Measurements from ENCODE around the gene NEDD4L.
"Not testable (repeated sequence)": the region's sequence is repeated elsewhere in the genome, so short reads cannot be mapped to it uniquely, and the experiment has no call there.

NEDD4L gene

GRCh38 chr18:58279504-58280175 lies 235.6 kb downstream of the NEDD4L start:
- Mint-ChIP-seq H3K4me1 (ENCODE audit: low read depth) (no peaks in the 10 kb centered on the region), H3K9me3 (no peaks in the 10 kb centered on the region), H3K27me3 (no peaks in the 10 kb centered on the region), H3K4me3 (no peak overlapping the region), H3K36me3 (ENCODE audit: low read depth) (no peaks in the 10 kb centered on the region), H3K27ac (no peak overlapping the region)
- no peak for DNase-seq

GRCh38 chr18:58280191-58280590 lies 236.2 kb downstream of the NEDD4L start:
- no peak for DNase-seq
- Mint-ChIP-seq H3K9me3 (no peaks in the 10 kb centered on the region), H3K4me1 (ENCODE audit: low read depth) (no peaks in the 10 kb centered on the region), H3K36me3 (ENCODE audit: low read depth) (no peaks in the 10 kb centered on the region), H3K27ac (no peak overlapping the region), H3K4me3 (no peak overlapping the region), H3K27me3 (no peaks in the 10 kb centered on the region)

GRCh38 chr18:58282872-58283271 lies 238.8 kb downstream of the NEDD4L start:
- not testable (repeated sequence) for H3K27me3 Mint-ChIP-seq; H3K9me3 Mint-ChIP-seq; H3K4me3 Mint-ChIP-seq; H3K36me3 Mint-ChIP-seq (ENCODE audit: low read depth); H3K4me1 Mint-ChIP-seq (ENCODE audit: low read depth); DNase-seq; H3K27ac Mint-ChIP-seq

- Mint-ChIP-seq H3K27me3 (no peaks in the 10 kb centered on the region), H3K9me3 (no peaks in the 10 kb centered on the region), H3K27ac (no peak overlapping the region), H3K4me3 (no peak overlapping the region), H3K36me3 (ENCODE audit: low read depth) (no peaks in the 10 kb centered on the region), H3K4me1 (ENCODE audit: low read depth) (no peaks in the 10 kb centered on the region)
- no peak for DNase-seq
Measured at GRCh38 chr18:58284699-58285448, 240.8 kb downstream of the NEDD4L start.

- H3K9me3 Mint-ChIP-seq, result no peaks in the 10 kb centered on the region
- H3K27ac Mint-ChIP-seq, result no peak overlapping the region
- no peaks in the 10 kb centered on the region for H3K36me3 Mint-ChIP-seq (ENCODE audit: low read depth)
- no peak overlapping the region for H3K4me3 Mint-ChIP-seq
- DNase-seq, result no peak
- no peaks in the 10 kb centered on the region for H3K27me3 Mint-ChIP-seq
- no peaks in the 10 kb centered on the region for H3K4me1 Mint-ChIP-seq (ENCODE audit: low read depth)
Measured at GRCh38 chr18:58285449-58286130, 241.6 kb downstream of the NEDD4L start.

- no peaks in the 10 kb centered on the region for H3K36me3 Mint-ChIP-seq (ENCODE audit: low read depth)
- no peak overlapping the region for H3K4me3 Mint-ChIP-seq
- no peaks in the 10 kb centered on the region for H3K4me1 Mint-ChIP-seq (ENCODE audit: low read depth)
- H3K9me3 Mint-ChIP-seq, result no peaks in the 10 kb centered on the region
- no peak for DNase-seq
- no peak overlapping the region for H3K27ac Mint-ChIP-seq
- H3K27me3 Mint-ChIP-seq, result no peaks in the 10 kb centered on the region
Measured at GRCh38 chr18:58286632-58287352, 242.8 kb downstream of the NEDD4L start.

- H3K27me3 Mint-ChIP-seq, result no peaks in the 10 kb centered on the region
- H3K9me3 Mint-ChIP-seq, result no peaks in the 10 kb centered on the region
- H3K4me3 Mint-ChIP-seq, result no peak overlapping the region
- H3K36me3 Mint-ChIP-seq (ENCODE audit: low read depth), result no peaks in the 10 kb centered on the region
- no peaks in the 10 kb centered on the region for H3K4me1 Mint-ChIP-seq (ENCODE audit: low read depth)
- DNase-seq, result no peak
- no peak overlapping the region for H3K27ac Mint-ChIP-seq
Measured at GRCh38 chr18:58287353-58288274, 243.6 kb downstream of the NEDD4L start.

GRCh38 chr18:58288921-58289797 lies 245.1 kb downstream of the NEDD4L start:
- Mint-ChIP-seq H3K4me1 (ENCODE audit: low read depth) (no peaks in the 10 kb centered on the region), H3K36me3 (ENCODE audit: low read depth) (no peaks in the 10 kb centered on the region), H3K4me3 (no peak overlapping the region), H3K9me3 (no peaks in the 10 kb centered on the region), H3K27ac (no peak overlapping the region), H3K27me3 (no peaks in the 10 kb centered on the region)
- DNase-seq, result no peak

GRCh38 chr18:58290116-58290695 lies 246.2 kb downstream of the NEDD4L start:
- DNase-seq, result no peak
- Mint-ChIP-seq H3K4me3 (no peak overlapping the region), H3K9me3 (no peaks in the 10 kb centered on the region), H3K27ac (no peak overlapping the region), H3K36me3 (ENCODE audit: low read depth) (no peaks in the 10 kb centered on the region), H3K27me3 (no peaks in the 10 kb centered on the region), H3K4me1 (ENCODE audit: low read depth) (no peaks in the 10 kb centered on the region)

GRCh38 chr18:58291131-58291530 lies 247.1 kb downstream of the NEDD4L start:
- Mint-ChIP-seq H3K9me3 (no peaks in the 10 kb centered on the region), H3K4me1 (ENCODE audit: low read depth) (no peaks in the 10 kb centered on the region), H3K4me3 (no peak overlapping the region), H3K27me3 (no peaks in the 10 kb centered on the region), H3K36me3 (ENCODE audit: low read depth) (no peaks in the 10 kb centered on the region), H3K27ac (no peak overlapping the region)
- DNase-seq, result no peak

- Mint-ChIP-seq H3K9me3 (no peaks in the 10 kb centered on the region), H3K27ac (no peak overlapping the region), H3K27me3 (no peaks in the 10 kb centered on the region), H3K4me3 (no peak overlapping the region), H3K36me3 (ENCODE audit: low read depth) (no peaks in the 10 kb centered on the region), H3K4me1 (ENCODE audit: low read depth) (peaks cover 6% of the 10 kb centered on the region)
- DNase-seq, result no peak
Measured at GRCh38 chr18:58292638-58293037, 248.6 kb downstream of the NEDD4L start.

- H3K9me3 Mint-ChIP-seq, result no peaks in the 10 kb centered on the region
- no peak overlapping the region for H3K4me3 Mint-ChIP-seq
- no peaks in the 10 kb centered on the region for H3K36me3 Mint-ChIP-seq (ENCODE audit: low read depth)
- no peak overlapping the region for H3K27ac Mint-ChIP-seq
- H3K27me3 Mint-ChIP-seq, result peaks cover under 1% of the 10 kb centered on the region
- no peak for DNase-seq
- H3K4me1 Mint-ChIP-seq (ENCODE audit: low read depth), result peaks cover 24% of the 10 kb centered on the region
Measured at GRCh38 chr18:58297198-58297597, 253.2 kb downstream of the NEDD4L start.
